Brain microvascular endothelial cell (primary cell): ENCODE data around the gene CDX2.

Experiments
- DNase-seq: peaks from one replicate; pipeline ENCODE4 v3.0.0-alpha.2; 2020
- H3K27ac ChIP-seq: fragments of 250-450 bp; sonication (Bioruptor Pico); 2 replicates; pipeline ENCODE4 v1.5.1; 2020; ENCODE audit warnings: mild to moderate bottlenecking, moderate library complexity
- H3K27me3 ChIP-seq: fragments of 250-450 bp; sonication (Bioruptor Pico); replicated peaks from 2 replicates; pipeline ENCODE4 v1.5.1; 2020; ENCODE audit warnings: mild to moderate bottlenecking
- H3K36me3 ChIP-seq: fragments of 250-450 bp; sonication (Bioruptor Pico); replicated peaks from 2 replicates; pipeline ENCODE4 v1.5.1; 2020; ENCODE audit warnings: mild to moderate bottlenecking
- H3K4me3 ChIP-seq: 2 replicates; pipeline ENCODE4 v1.5.1; 2011; ENCODE audit warnings: low read depth, mild to moderate bottlenecking, control low read depth, low read length, moderate library complexity
- CTCF ChIP-seq: IDR thresholded peaks from 2 replicates; pipeline ENCODE4 v1.5.1; 2011; ENCODE audit warnings: low read depth, mild to moderate bottlenecking, moderate library complexity, low read length, control low read depth, inconsistent platforms; ENCODE audit errors: missing control alignments
- in situ Hi-C: cut with HindIII; loops from 2 replicates; pipeline ENCODE4 v1.10.0; 2017; ENCODE audit warnings: low sequenced_read_pairs, low pct_ligation_motif_present

Gene CDX2

GRCh38 chr13:27929868-27930267 lies 39.2 kb downstream of the CDX2 start:
- peaks cover 62% of the 10 kb centered on the region for H3K27me3 ChIP-seq
- in situ Hi-C loops: no loop called here
- H3K4me3 ChIP-seq: no peak overlapping the region
- H3K27ac ChIP-seq: no peak overlapping the region
- no peaks in the 10 kb centered on the region for H3K36me3 ChIP-seq
- DNase-seq: no peak
- no peak for TF ChIP-seq CTCF

- in situ Hi-C loops: no loop called here
- Histone ChIP-seq H3K27me3 (peaks cover 70% of the 10 kb centered on the region), H3K4me3 (no peak overlapping the region), H3K27ac (no peak overlapping the region), H3K36me3 (no peaks in the 10 kb centered on the region)
- no peak for TF ChIP-seq CTCF
- DNase-seq: no peak
Measured at GRCh38 chr13:27928805-27929753, 40.0 kb downstream of the CDX2 start.

GRCh38 chr13:27928353-27928804 lies 40.7 kb downstream of the CDX2 start:
- Histone ChIP-seq H3K4me3 (no peak overlapping the region), H3K36me3 (no peaks in the 10 kb centered on the region), H3K27ac (no peak overlapping the region), H3K27me3 (peaks cover 77% of the 10 kb centered on the region)
- TF ChIP-seq CTCF: no peak
- in situ Hi-C loops: no loop called here
- DNase-seq: no peak

- Histone ChIP-seq H3K36me3 (no peaks in the 10 kb centered on the region), H3K27me3 (peaks cover 84% of the 10 kb centered on the region), H3K27ac (no peak overlapping the region), H3K4me3 (no peak overlapping the region)
- DNase-seq: no peak
- no peak for TF ChIP-seq CTCF
- in situ Hi-C loops: no loop called here
Measured at GRCh38 chr13:27927444-27928352, 41.4 kb downstream of the CDX2 start.

GRCh38 chr13:27926644-27927434 lies 42.3 kb downstream of the CDX2 start:
- H3K36me3 ChIP-seq: no peaks in the 10 kb centered on the region
- no peak overlapping the region for H3K4me3 ChIP-seq
- no peak for TF ChIP-seq CTCF
- no peak for DNase-seq
- H3K27me3 ChIP-seq: peaks cover 93% of the 10 kb centered on the region
- in situ Hi-C loops: no loop called here
- no peak overlapping the region for H3K27ac ChIP-seq
